ENCODE data around the gene STX10. TPM values are rescaled to one million over a fixed set of nuclear protein-coding genes. Genes with fewer than 3 reads are reported as not detected.
A peak's percentile ranks its signal among the peaks of the same experiment; 100 is the strongest.

STX10 gene
- total and polyA plus RNA-seq, 9 of the 15 experiments (the other 6 are each of a cell fraction or from before 2014, with no cell fraction given), result 0.51 to 66.3 (median 31.0) TPM

- TF ChIP-seq VEZF1 (CRISPR knock-in tag; IDR thresholded peaks at IDR 0.05) (peak; percentile 63), ZKSCAN1 (IDR thresholded peaks at IDR 0.05; ENCODE audit: low read depth, low read length) (no peak; the same call in 1 of the 2 replicates), HSF4 (CRISPR knock-in tag; IDR thresholded peaks at IDR 0.05; ENCODE audit: borderline replicate concordance) (no peak), HBP1 (CRISPR knock-in tag; IDR thresholded peaks at IDR 0.05) (0 out of 2 replicates have a peak, but pooled peaks have one; percentile 41), DMBX1 (CRISPR knock-in tag; IDR thresholded peaks at IDR 0.05; ENCODE audit: borderline replicate concordance) (no peak), MNT (conservative IDR thresholded peaks at IDR 0.05) (peak; percentile 88 to 97), CBX8 (IDR thresholded peaks at IDR 0.05; ENCODE audit: borderline replicate concordance, extremely low read depth, low read depth, low read length, poor library complexity, severe bottlenecking) (no peak), ASH1L (IDR thresholded peaks at IDR 0.05; ENCODE audit: borderline replicate concordance, low read depth, partially characterized antibody) (peak; percentile 71), SIN3A (IDR thresholded peaks at IDR 0.05; ENCODE audit: borderline replicate concordance in 2 of 2, control insufficient read depth in 1 of 2, low read depth in 2 of 2, low read length in 2 of 2) (peak; percentile 100), ZNF507 (tag; conservative IDR thresholded peaks at IDR 0.05) (no peak), SPI1 (IDR thresholded peaks at IDR 0.05; ENCODE audit: borderline replicate concordance, low read depth, low read length) (0 out of 2 replicates have a peak, but pooled peaks have one; percentile 18)
Observed at GRCh38 chr19:13116282-13117175, 33.6 kb downstream of the STX10 start, which contains the start of gene TRMT1 (continued).

All from K562 (cell line).